Progenitor cell of endocrine pancreas (in vitro differentiated cells): ENCODE measurements around the gene PKDCC. TPM values are rescaled to one million over a fixed set of nuclear protein-coding genes. Genes with fewer than 3 reads are reported as not detected.
A peak's percentile ranks its signal among the peaks of the same experiment; 100 is the strongest.

Source experiments
- DNase-seq: peaks from one replicate; pipeline ENCODE4 v3.0.0; 2021; ENCODE audit warnings: low spot score; ENCODE audit not compliant: unreplicated experiment
- H3K27ac Mint-ChIP-seq: 2 replicates; pipeline ENCODE4 v1.8.0; 2021; ENCODE audit warnings: mild to moderate bottlenecking, moderate library complexity, mixed read lengths
- H3K27me3 Mint-ChIP-seq: 2 replicates; pipeline ENCODE4 v1.8.0; 2021; ENCODE audit warnings: mixed read lengths
- H3K36me3 Mint-ChIP-seq: 2 replicates; pipeline ENCODE4 v1.8.0; 2022; ENCODE audit warnings: mixed read lengths; ENCODE audit not compliant: insufficient read depth
- H3K4me1 Mint-ChIP-seq: 2 replicates; pipeline ENCODE4 v1.8.0; 2021; ENCODE audit warnings: low read depth, mixed read lengths
- H3K4me3 Mint-ChIP-seq: 2 replicates; pipeline ENCODE4 v1.8.0; 2021; ENCODE audit warnings: low read depth, mild to moderate bottlenecking, moderate library complexity, mixed read lengths
- H3K9me3 Mint-ChIP-seq: 2 replicates; pipeline ENCODE4 v1.8.0; 2021; ENCODE audit warnings: low read depth, mixed read lengths
- total RNA-seq: library from RNA; stranded (reverse); gene quantifications from 2 replicates; pipeline ENCODE4 v1.2.1, GENCODE V29; 2021
- TF ChIP-seq, protein P1 (sequence below): fragments of 200-600 bp; sonication (generic); IDR thresholded peaks from one replicate; pipeline ENCODE4 v1.5.0; 2021; ENCODE audit warnings: antibody characterized with exemption, mild to moderate bottlenecking; ENCODE audit not compliant: unreplicated experiment

The PKDCC gene
- total RNA-seq, 1 donor from 2014 or later: 335 TPM

DNA sequence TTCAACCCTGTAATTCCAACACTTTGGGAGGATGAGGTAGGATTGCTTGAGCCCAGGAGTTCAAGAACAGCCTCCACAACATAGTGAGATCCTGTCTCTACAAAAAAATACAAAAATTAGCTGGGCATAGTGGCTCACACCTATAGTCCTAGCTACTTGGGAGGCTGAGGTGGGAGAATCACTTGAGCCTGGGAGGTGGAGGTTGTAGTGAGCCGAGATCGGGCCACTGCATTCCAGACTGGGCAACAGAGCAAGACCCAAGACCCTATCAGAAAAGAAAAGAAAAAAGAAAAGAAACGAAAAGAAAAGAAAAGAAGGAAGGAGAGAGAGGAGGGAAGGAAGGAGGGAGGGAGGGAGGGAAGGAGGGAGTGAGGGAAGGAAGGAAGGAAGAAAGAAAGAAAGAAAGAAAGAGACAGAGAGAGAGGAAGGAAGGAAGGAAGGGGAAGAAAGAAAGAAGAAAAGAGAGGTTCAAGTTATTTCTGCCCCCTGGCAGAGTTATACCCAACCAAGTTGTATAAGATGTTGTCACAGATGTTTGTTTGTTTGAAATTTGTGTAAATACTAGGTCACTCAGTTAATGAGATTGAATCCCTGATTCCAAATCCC lies 3.9 kb upstream of the PKDCC start:
- TF ChIP-seq, protein P1, sequence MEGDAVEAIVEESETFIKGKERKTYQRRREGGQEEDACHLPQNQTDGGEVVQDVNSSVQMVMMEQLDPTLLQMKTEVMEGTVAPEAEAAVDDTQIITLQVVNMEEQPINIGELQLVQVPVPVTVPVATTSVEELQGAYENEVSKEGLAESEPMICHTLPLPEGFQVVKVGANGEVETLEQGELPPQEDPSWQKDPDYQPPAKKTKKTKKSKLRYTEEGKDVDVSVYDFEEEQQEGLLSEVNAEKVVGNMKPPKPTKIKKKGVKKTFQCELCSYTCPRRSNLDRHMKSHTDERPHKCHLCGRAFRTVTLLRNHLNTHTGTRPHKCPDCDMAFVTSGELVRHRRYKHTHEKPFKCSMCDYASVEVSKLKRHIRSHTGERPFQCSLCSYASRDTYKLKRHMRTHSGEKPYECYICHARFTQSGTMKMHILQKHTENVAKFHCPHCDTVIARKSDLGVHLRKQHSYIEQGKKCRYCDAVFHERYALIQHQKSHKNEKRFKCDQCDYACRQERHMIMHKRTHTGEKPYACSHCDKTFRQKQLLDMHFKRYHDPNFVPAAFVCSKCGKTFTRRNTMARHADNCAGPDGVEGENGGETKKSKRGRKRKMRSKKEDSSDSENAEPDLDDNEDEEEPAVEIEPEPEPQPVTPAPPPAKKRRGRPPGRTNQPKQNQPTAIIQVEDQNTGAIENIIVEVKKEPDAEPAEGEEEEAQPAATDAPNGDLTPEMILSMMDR: no peak
- no peak overlapping the region for H3K4me3 Mint-ChIP-seq
- peaks cover 33% of the 10 kb centered on the region for H3K4me1 Mint-ChIP-seq
- peaks cover 8% of the 10 kb centered on the region for H3K27me3 Mint-ChIP-seq
- DNase-seq: no peak
- H3K36me3 Mint-ChIP-seq: no peaks in the 10 kb centered on the region
- H3K9me3 Mint-ChIP-seq: no peaks in the 10 kb centered on the region
- H3K27ac Mint-ChIP-seq: no peak overlapping the region

DNA sequence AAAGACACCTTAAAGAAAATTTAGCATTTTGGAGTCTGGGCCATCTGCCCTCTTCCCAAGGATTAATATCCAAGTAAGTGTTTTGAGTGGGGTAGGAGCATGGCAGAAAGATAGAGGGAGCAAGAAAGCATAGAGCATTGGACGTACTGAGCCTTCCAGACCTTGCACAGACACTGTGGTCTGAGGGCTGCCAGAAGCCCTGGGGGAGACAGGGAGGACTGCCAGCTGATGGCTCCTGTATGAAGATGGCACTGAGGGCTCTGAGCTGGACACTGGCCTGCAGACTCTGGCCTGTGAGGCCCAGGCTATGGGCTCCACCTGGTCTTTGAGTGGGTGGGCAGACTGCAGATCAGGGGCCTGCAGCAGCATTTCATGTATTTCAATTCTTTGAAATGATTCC lies 2.9 kb upstream of the PKDCC start:
- H3K36me3 Mint-ChIP-seq: no peaks in the 10 kb centered on the region
- H3K27me3 Mint-ChIP-seq: peaks cover 8% of the 10 kb centered on the region
- no peak overlapping the region for H3K4me3 Mint-ChIP-seq
- DNase-seq: no peak
- H3K4me1 Mint-ChIP-seq: peaks cover 35% of the 10 kb centered on the region
- no peaks in the 10 kb centered on the region for H3K9me3 Mint-ChIP-seq
- H3K27ac Mint-ChIP-seq: peak overlapping the region; percentile 91
- TF ChIP-seq, protein P1: no peak

- H3K9me3 Mint-ChIP-seq: no peaks in the 10 kb centered on the region
- H3K27me3 Mint-ChIP-seq: peaks cover 8% of the 10 kb centered on the region
- peaks cover 39% of the 10 kb centered on the region for H3K4me1 Mint-ChIP-seq
- peaks cover under 1% of the 10 kb centered on the region for H3K36me3 Mint-ChIP-seq
- H3K4me3 Mint-ChIP-seq: no peak overlapping the region
- H3K27ac Mint-ChIP-seq: peak overlapping the region; percentile 91
- TF ChIP-seq, protein P1: no peak
- DNase-seq: no peak
Measured at GRCh38 chr2:42045352-42045751, 2.5 kb upstream of the PKDCC start.

- Mint-ChIP-seq H3K27ac (peak overlapping the region; percentile 98), H3K36me3 (peaks cover 3% of the 10 kb centered on the region), H3K27me3 (peaks cover 8% of the 10 kb centered on the region), H3K9me3 (no peaks in the 10 kb centered on the region), H3K4me1 (peaks cover 46% of the 10 kb centered on the region), H3K4me3 (peak overlapping the region; percentile 79)
- DNase-seq: no peak
- TF ChIP-seq, protein P1: no peak
Measured at GRCh38 chr2:42045848-42046748, 1.7 kb upstream of the PKDCC start.

GRCh38 chr2:42046819-42047487 lies 868 bp upstream of the PKDCC start:
- DNase-seq: peak; percentile 42
- Mint-ChIP-seq H3K27me3 (peaks cover 8% of the 10 kb centered on the region), H3K4me1 (peaks cover 53% of the 10 kb centered on the region), H3K27ac (peak overlapping the region; percentile 98), H3K4me3 (peak overlapping the region; percentile 79), H3K9me3 (no peaks in the 10 kb centered on the region), H3K36me3 (peaks cover 9% of the 10 kb centered on the region)
- TF ChIP-seq, protein P1: no peak
